Spleen (tissue), 11 donors: ENCODE results near the gene FUT8. TPM values are rescaled to one million over a fixed set of nuclear protein-coding genes. Genes with fewer than 3 reads are reported as not detected.

ENCODE experiments used
- DNase-seq: peaks from one replicate; pipeline ENCODE4 v3.0.0-alpha.2; 2020
- H3K27ac ChIP-seq, 8 donors: fragments of 200-600 bp; sonication (generic) in 7 of 8; 1 replicate in 4 of 8; 2 replicates in 4 of 8; pipeline versions ENCODE4 v1.5.0 to v1.8.0; 2016 to 2021; ENCODE audit warnings: inconsistent platforms in 4 of 8, mild to moderate bottlenecking in 4 of 8, moderate library complexity in 1 of 8
- H3K27me3 ChIP-seq, 7 donors: fragments of 200-600 bp; sonication (generic) in 6 of 7; replicated peaks in 1 of 7; 1 replicate in 4 of 7; 2 replicates in 3 of 7; pipeline versions ENCODE4 v1.5.0 to v1.8.0; 2016 to 2021; ENCODE audit warnings: inconsistent platforms in 3 of 7, mild to moderate bottlenecking in 1 of 7
- H3K36me3 ChIP-seq, 6 donors: fragments of 200-600 bp; sonication (generic) in 5 of 6; 1 replicate in 4 of 6; 2 replicates in 2 of 6; pipeline versions ENCODE4 v1.5.0 to v1.8.0; 2016 to 2021; ENCODE audit warnings: inconsistent platforms in 2 of 6
- H3K4me1 ChIP-seq, 6 donors: fragments of 200-600 bp; sonication (generic) in 5 of 6; 1 replicate in 3 of 6; 2 replicates in 3 of 6; pipeline versions ENCODE4 v1.5.0 to v1.8.0; 2016 to 2021; ENCODE audit warnings: inconsistent platforms in 3 of 6
- H3K4me3 ChIP-seq, 8 donors: fragments of 200-600 bp; sonication (generic) in 7 of 8; 1 replicate in 4 of 8; 2 replicates in 4 of 8; pipeline versions ENCODE4 v1.5.0 to v1.8.0; 2016 to 2021; ENCODE audit warnings: inconsistent platforms in 4 of 8, mild to moderate bottlenecking in 4 of 8, moderate library complexity in 2 of 8
- H3K9me3 ChIP-seq, 8 donors: fragments of 200-600 bp; sonication (generic) in 7 of 8; 1 replicate in 4 of 8; 2 replicates in 4 of 8; pipeline versions ENCODE4 v1.5.0 to v1.8.0; 2016 to 2021; ENCODE audit warnings: inconsistent platforms in 4 of 8
- CTCF ChIP-seq, 11 experiments: fragments of 200-600 bp in 7 of 11; fragments of 450-650 bp in 4 of 11; sonication (generic) in 4 of 11; IDR thresholded peaks in 8 of 11; conservative IDR thresholded peaks in 3 of 11; 1 replicate in 7 of 11; 2 replicates in 4 of 11; pipeline versions ENCODE4 v1.4.0 to v1.8.0; 2016 to 2021; ENCODE audit warnings: antibody characterized with exemption in 11 of 11, inconsistent platforms in 4 of 11, mild to moderate bottlenecking in 1 of 11
- POLR2A ChIP-seq, 3 donors: fragments of 450-650 bp; IDR thresholded peaks; one replicate each; pipeline ENCODE4 v1.5.1; 2017; ENCODE audit warnings: antibody characterized with exemption in 3 of 3, mild to moderate bottlenecking in 1 of 3
- POLR2AphosphoS5 ChIP-seq, 3 donors: sonication (generic); formaldehyde crosslinking; IDR thresholded peaks; one replicate each; pipeline ENCODE4 v1.5.1; 2017; ENCODE audit warnings: antibody characterized with exemption in 3 of 3
- WGBS, 5 donors: extraction: QIAGEN DNeasy Blood & Tissue Kit in 3 of 5; methylation state at CpG; one replicate each; pipeline versions ENCODE4 v1.1.5 to v1.1.7; 2013 to 2018; 5-methylcytosine and 5-hydroxymethylcytosine counted together
- intact Hi-C: fragments of 100-400 bp; cut with DNase I; formaldehyde crosslinking; loops from one replicate; pipeline ENCODE4 v1.15.0; 2023; ENCODE audit warnings: low total_unique reads
- polyA plus RNA-seq, 3 donors: library from polyadenylated mRNA; stranded (reverse); fragments of 200-250 nt; gene quantifications; one replicate each; pipeline ENCODE4 v1.2.1, GENCODE V29; 2013
- total RNA-seq, 7 donors: library from RNA; depleted of rRNA in 3 of 7; stranded (reverse); fragments of >200 nt in 3 of 7; fragmentation: NEBNext Ultra II Directional in 4 of 7; extraction: Animal tissue kit (Norgen Biotek cat#: 25700) in 4 of 7; gene quantifications; one replicate each; pipeline versions ENCODE4 v1.1.0 to v1.2.1, GENCODE V29; 2016 to 2021
- donor health status: healthy with polysubstance abuse.
- donor health status: DM: no; HTN: no; CAD: no; lungs with moderate emphysema.
- donor health status: DM: no; HTN: no; CAD: no.
- donor health status: Bipolar disorder and iron deficiency.
- donor health status: healthy.
- donor health status: DM: no; HTN: no; CAD: no.
- donor health status: DM: yes; HTN: yes; CAD: no.

The FUT8 gene
- total and polyA plus RNA-seq, 10 donors = 9.4 to 75.1 (median 53.0) TPM

- intact Hi-C loops = no loop called here
- no peak for TF ChIP-seq POLR2A (IDR thresholded peaks at IDR 0.05)
- TF ChIP-seq POLR2AphosphoS5 (IDR thresholded peaks at IDR 0.05) = no peak
- TF ChIP-seq CTCF (IDR thresholded peaks at IDR 0.05 in 8 of 11, conservative IDR thresholded peaks at IDR 0.05 in 3 of 11) = no peak
- H3K36me3 ChIP-seq = peaks cover 0 to 42% (median 7%) of the 10 kb centered on the region in 6 donors
- no peaks in the 10 kb centered on the region for H3K9me3 ChIP-seq
- H3K27ac ChIP-seq = no peak overlapping the region
- 74 to 97% (median 85%) methylated on average over 1 of the region's 1 CpG for WGBS, 5 donors
- H3K27me3 ChIP-seq = no peaks in the 10 kb centered on the region
- no peak for DNase-seq
- no peaks in the 10 kb centered on the region for H3K4me1 ChIP-seq
- no peak overlapping the region for H3K4me3 ChIP-seq
These were observed 153.4 kb downstream of the FUT8 start for GRCh38 chr14:65565948-65566347.

- H3K27me3 ChIP-seq = no peaks in the 10 kb centered on the region
- no peak overlapping the region for H3K27ac ChIP-seq
- H3K4me1 ChIP-seq = no peaks in the 10 kb centered on the region
- no peak overlapping the region for H3K4me3 ChIP-seq
- DNase-seq = no peak
- no peaks in the 10 kb centered on the region for H3K9me3 ChIP-seq
- peaks cover 0 to 31% (median under 1%) of the 10 kb centered on the region in 6 donors for H3K36me3 ChIP-seq
- TF ChIP-seq CTCF (IDR thresholded peaks at IDR 0.05 in 8 of 11, conservative IDR thresholded peaks at IDR 0.05 in 3 of 11) = no peak
- TF ChIP-seq POLR2A (IDR thresholded peaks at IDR 0.05) = no peak
- no peak for TF ChIP-seq POLR2AphosphoS5 (IDR thresholded peaks at IDR 0.05)
- intact Hi-C loops = no loop called here
- 76 to 89% (median 83%) methylated on average over 5 of the region's 5 CpGs for WGBS, 5 donors
These were observed 154.4 kb downstream of the FUT8 start for GRCh38 chr14:65566820-65567522.

- intact Hi-C loops = no loop called here
These were observed 162.1 kb downstream of the FUT8 start for GRCh38 chr14:65574611-65575010.

More at GRCh38 chr14:65574611-65575010, 162.1 kb downstream of the FUT8 start:
- Histone ChIP-seq H3K4me1 (no peaks in the 10 kb centered on the region), H3K27me3 (no peaks in the 10 kb centered on the region), H3K36me3 (peaks cover 0 to 8% (median 0%) of the 10 kb centered on the region in 6 donors), H3K4me3 (no peak overlapping the region), H3K27ac (no peak overlapping the region), H3K9me3 (no peaks in the 10 kb centered on the region)
- 49 to 92% (median 63%) methylated on average over 2 of the region's 2 CpGs for WGBS, 5 donors
- no peak for DNase-seq
- TF ChIP-seq POLR2AphosphoS5 (IDR thresholded peaks at IDR 0.05) (no peak), CTCF (IDR thresholded peaks at IDR 0.05 in 8 of 11, conservative IDR thresholded peaks at IDR 0.05 in 3 of 11) (no peak), POLR2A (IDR thresholded peaks at IDR 0.05) (no peak)
